NCI-H748 treated with DMSO at 0.1 percent for 48 hours (cell line): ENCODE data around the gene MELTF.

Experiments
- DNase-seq: peaks from one replicate; lab custom pipeline; 2025; lab: John Stamatoyannopoulos, UW

MELTF gene

GRCh38 chr3:197027151-197027895 lies 2.3 kb downstream of the MELTF start:
- DNase-seq = no peak

- no peak for DNase-seq
Measured at GRCh38 chr3:197026481-197026866, 3.1 kb downstream of the MELTF start.

GRCh38 chr3:197025736-197026480 lies 3.7 kb downstream of the MELTF start:
- DNase-seq = no peak

- DNase-seq = no peak
Measured at GRCh38 chr3:197024881-197025735, 4.5 kb downstream of the MELTF start.

- no peak for DNase-seq
Measured at GRCh38 chr3:197023998-197024651, 5.5 kb downstream of the MELTF start.

DNA sequence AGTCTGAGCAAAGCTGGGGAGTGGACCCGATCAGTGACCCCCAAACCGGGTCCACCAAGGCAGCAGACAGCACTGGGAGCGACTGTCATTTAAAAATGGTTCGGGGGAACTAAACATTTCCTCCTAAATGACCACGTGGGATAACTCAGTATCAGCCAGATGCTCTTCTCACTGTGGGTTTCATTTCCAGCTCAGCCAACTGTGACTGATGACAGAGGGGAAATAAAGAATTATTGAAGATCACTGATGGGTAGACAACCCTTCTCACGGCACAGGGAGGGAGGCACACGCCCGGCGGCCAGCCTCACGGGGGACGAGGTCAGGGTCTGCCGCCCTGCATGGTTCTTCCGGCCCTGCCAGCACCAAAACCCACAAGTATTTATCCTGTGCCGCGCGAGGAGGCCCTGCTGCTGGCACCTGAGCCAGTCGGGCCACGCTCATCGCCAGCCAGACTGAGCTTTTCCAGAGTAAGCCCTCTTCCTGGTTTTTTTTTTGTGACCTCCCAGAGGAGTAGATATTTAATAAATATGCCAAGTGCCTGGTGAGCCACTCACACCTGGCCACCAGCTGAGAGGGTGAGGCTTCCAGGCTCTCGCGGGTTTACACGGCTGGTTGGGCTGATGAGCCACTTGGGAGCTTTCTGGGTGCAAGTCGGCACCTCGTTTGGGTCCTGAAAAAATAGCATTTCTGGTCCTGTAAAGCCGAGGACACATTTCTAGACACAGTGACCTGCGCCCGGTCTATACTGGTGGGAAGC lies 6.2 kb downstream of the MELTF start:
- no peak for DNase-seq

DNA sequence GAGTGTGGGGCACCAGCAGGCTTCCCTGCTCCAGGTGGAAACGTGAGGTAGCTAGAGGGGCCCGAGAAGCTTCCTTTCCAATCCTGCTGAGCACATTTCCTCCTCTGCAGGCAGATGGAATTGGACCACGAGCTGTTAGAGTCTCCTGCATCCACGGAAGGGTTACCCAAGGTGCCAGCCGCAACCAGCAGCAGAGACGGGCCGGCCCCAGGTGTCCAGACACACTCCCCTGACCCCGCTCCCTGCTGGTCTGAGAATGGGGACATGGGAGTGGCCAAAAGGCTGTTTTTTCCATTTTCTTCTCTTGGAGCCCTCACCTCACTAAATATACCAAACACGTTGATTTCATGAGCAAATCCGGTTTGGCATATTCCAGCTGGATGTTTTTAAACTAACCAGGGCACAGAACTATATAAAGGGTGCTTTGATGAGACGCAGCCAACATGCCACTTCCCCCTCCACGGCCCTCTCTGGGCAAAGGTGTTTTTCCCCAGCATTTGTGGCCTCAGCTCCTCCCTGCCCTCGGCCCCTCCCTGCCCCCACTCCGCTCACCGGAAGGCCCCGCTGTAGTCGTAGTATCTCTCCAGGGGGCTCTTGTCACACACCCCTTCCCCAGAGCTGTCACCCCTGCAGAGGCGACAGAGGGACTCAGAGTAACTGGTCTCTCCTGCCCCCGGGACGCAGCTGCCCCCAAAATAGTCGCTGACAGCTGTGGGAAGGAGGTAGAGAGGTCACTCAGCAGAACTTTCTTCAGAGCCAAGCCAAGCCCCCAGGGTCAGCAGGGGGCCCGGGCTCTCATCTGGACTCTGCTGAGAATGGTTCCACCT lies 7.0 kb downstream of the MELTF start:
- no peak for DNase-seq

- DNase-seq = no peak
Measured at GRCh38 chr3:197021729-197022404, 7.8 kb downstream of the MELTF start.

GRCh38 chr3:197021231-197021630 lies 8.4 kb downstream of the MELTF start:
- DNase-seq = no peak

- no peak for DNase-seq
Measured at GRCh38 chr3:197019535-197019934, 10.1 kb downstream of the MELTF start.

DNA sequence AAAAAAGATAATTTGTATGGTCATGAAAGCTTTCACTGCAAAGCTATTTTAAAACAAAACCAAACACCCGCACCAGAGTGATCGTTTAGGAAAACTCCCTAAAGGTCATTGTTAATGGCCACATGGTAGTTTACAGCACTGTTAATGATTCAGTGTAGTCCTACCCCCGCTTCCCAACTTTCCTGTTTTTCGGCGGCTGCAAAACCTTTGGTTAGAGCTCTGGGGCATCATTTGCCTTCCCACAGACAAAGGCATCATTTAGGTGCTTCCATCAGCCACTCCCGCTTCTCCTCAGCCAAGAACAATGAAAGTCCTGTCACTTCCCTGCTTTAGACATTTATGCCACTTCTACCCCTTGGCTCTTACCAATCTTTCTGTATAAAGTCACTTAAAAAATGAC lies 10.6 kb downstream of the MELTF start:
- no peak for DNase-seq

- no peak for DNase-seq
Measured at GRCh38 chr3:197017003-197017402, 12.6 kb downstream of the MELTF start.

DNA sequence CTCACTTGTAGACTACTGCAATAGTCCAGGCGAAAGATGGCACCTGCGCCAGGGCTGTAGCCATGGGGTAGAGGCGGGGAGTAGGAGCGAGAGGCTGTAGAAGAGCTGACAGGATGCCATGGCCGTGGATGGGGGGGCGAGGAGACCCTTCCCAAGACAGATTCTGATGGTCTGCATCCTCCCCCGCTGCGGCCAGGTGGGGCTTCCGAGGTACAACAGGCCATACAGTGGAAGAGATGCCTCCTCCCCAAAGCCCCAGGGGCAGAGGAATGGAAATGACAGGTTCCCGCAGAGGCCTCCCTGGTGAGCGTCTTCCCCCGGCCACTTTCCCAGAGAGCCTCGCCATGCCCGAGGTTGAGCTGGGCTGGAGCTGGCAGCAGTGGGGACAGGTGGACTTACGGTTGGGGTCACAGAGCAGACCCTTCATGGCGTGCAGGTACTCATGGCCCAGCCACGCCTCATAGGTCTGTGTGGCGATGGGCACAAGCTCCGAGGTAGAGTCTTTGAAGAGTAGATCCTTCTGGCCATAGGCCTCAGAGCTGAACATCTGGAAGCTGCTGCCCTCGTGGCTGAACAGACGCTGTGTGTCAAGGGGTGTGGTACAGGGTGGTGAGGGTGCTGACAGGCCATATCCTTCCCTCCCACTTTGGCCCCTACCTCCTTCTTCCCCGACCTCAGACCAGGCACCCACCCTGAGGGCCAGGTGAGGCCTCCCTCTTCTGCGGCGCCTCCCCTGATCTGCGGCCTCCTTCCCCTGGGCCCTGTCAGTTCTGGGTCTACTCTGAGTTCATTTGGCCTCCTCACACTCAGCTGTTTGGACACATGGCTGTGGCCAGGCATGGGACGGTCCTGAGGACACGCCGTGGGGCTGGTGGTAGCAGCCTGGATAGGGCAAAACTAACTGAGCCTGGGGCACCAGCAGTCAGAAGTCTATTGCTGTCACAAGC lies 13.6 kb downstream of the MELTF start:
- DNase-seq = no peak

- DNase-seq = no peak
Measured at GRCh38 chr3:197014942-197015575, 14.6 kb downstream of the MELTF start.

GRCh38 chr3:197014024-197014423 lies 15.6 kb downstream of the MELTF start:
- no peak for DNase-seq

- no peak for DNase-seq
Measured at GRCh38 chr3:197012540-197012883, 17.1 kb downstream of the MELTF start.

DNA sequence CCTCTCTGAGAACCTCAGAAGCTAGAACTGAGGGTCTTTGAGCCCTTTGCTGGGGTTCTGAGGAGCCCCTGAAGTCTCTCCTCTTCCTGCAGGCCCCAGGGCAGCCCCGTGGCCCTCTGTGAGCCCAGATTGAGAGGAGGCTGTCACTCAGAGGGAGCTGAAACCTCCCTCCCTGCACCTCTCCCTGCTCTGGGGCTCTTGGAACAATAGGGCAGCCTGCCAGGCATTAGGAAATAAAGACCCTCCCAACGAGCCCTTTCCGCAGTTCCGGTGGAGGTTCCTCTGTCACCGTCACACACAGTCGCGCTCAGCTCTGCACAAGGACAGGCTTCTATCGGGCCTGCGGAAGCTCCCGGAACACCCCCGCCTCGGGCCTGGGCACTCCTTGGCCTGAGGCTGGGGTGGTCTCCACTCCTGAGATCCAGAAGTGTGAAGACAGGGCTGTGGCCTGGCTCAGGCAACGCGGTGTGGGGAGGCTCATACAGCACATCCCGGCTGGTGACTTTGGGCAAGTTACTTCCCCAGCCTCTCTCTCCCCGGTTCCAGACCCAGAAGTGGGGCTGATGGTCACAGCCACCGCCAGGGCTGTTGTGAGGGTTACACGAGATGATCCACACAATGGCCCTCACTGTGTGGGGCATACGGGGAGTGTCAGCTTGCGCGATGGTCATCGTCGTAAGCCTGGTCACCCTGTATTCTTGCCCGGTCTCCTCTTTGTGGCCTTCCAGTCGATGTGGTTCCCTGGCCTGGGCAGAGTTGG lies 17.7 kb downstream of the MELTF start:
- no peak for DNase-seq
